Fibroblast of pulmonary artery (primary cell): ENCODE measurements around the gene GPR17.

Source experiments
- DNase-seq: peaks from one replicate; pipeline ENCODE4 v3.0.0-alpha.2; 2010; ENCODE audit warnings: low read depth
- H3K4me3 ChIP-seq: replicated peaks from 2 replicates; pipeline ENCODE4 v1.5.1; 2011; ENCODE audit warnings: low read depth, mild to moderate bottlenecking, control low read depth, low read length, moderate library complexity
- CTCF ChIP-seq: IDR thresholded peaks from 2 replicates; pipeline ENCODE4 v1.5.1; 2011; ENCODE audit warnings: mild to moderate bottlenecking, control low read depth, low read length, inconsistent platforms; ENCODE audit errors: missing control alignments

GPR17 gene

GRCh38 chr2:127626917-127627739 is 18.8 kb upstream of the GPR17 start:
- DNase-seq, result no peak
- H3K4me3 ChIP-seq, result no peak overlapping the region
- TF ChIP-seq CTCF, result no peak

DNA sequence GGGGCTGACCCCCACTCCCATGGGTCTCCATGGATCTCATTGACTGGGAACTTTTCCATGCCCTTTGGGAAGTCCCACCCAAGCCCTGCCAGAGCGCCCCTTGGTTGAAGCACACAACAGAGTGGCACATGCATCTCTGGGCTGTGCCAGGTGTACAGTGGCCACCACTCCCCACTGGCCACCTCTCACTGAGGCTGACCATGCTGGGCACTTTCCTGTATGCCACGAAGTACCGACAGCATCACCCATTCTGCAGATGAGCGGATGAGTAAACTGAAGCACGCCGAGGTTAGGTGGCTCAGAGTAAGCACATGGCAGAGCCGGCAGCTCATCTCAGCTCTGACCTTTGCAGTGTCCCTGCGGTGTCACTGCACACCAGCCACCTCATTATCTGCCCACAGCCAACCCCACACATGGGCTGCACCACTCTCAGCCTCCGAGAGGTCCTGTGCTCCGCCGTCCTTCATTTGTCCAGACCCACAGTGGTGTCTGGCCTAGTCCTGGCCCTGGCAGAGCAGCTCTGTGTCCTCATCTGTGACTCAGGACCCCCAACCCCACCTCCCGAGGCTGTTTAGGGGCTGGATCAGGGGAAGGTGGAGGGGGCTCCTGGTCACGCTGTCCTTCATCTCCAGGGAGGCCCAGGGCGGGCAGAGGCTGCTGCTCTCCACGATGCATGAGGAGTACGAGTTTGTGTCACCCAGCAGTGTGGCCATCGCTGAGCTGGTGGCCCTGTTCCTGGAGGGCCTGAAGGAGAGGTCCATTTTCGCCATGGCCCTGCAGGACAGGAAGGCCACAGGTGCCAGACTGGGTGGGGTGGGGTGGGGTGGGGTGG is 18.0 kb upstream of the GPR17 start:
- TF ChIP-seq CTCF, result no peak
- no peak overlapping the region for H3K4me3 ChIP-seq
- DNase-seq, result no peak

DNA sequence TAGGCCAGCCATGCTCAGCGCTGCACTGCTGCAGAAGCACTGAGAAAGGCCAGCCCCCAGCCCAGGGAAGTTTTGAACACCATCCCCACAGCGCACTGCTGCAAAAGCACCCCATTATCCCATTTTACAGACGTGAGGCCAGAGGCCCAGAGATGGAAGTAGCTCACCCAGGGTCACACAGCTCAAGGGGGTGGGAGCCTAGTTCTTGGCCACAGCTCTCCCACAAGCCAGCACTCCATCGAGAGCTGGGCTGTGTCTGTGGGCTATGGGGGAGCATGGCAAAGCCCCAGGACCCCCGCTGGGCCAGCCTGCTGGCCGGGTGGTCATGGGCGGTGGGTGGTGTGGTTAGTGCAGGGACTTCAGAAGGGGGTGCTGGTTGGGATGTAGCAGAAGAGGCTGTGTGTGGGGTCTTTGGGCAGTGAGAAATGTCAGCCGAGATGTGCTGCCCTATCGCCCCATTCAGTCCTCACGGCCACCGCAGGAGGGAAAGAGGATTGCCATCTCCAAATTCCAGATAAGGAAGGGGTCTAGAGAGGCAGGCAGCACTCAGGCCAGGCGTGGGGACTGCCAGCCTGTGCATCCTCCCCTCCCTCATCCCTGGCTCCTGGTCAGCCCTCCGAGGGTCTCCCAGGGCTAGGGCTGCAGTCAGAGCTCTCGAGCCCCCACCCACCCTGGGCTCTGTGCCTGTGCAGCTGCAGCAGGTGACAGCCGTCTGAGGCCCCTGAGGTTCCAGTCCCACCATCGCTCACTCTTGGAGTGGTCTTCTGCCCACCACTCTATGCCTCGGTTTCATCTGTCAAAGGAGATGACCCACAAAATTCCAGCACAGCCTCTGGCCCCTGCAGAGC is 17.0 kb upstream of the GPR17 start:
- no peak overlapping the region for H3K4me3 ChIP-seq
- no peak for DNase-seq
- no peak for TF ChIP-seq CTCF

- no peak overlapping the region for H3K4me3 ChIP-seq
- no peak for DNase-seq
- TF ChIP-seq CTCF, result no peak
Observed at GRCh38 chr2:127629637-127630036, 16.3 kb upstream of the GPR17 start.

DNA sequence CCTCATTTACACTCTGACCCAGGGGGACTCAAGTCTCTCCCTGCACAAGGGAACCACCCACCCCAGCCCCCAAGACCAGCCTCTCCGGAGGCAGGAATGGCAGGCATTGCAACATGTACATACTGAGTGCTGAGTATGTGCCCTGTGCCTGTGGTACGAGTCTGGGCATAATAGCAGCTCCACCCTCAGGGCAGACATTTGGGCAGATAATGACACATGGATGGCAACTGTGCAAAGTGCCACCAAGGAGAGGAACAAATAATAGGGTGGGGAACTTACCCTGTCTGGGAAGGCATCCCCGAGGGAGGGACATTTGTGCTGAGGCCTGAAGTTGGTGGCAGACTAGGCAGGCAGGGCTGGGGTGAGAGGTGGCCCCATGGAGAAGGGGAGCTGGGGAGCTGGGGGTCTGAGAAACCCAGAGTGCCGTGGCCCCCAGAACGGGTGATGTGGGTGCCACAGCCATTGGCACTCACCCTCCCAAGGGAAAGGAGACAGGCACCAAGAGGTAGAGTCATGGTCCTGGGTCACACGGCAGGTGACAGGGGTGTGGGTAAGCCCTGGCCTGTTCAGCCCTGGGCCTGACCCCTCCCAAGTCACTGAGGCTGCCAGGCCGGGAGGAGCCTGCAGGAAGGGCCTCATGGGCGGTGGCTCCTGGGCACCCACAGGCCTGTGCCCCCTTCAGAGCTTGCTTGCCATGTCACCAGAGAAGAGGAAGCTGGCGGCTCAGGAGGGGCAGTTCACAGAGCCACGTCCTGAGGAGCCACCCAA is 15.7 kb upstream of the GPR17 start:
- no peak overlapping the region for H3K4me3 ChIP-seq
- no peak for DNase-seq
- TF ChIP-seq CTCF, result no peak
